Measurements from ENCODE around the gene FIP1L1.
"Not testable (repeated sequence)": the region's sequence is repeated elsewhere in the genome, so short reads cannot be mapped to it uniquely, and the experiment has no call there.

FIP1L1 gene, protein sequence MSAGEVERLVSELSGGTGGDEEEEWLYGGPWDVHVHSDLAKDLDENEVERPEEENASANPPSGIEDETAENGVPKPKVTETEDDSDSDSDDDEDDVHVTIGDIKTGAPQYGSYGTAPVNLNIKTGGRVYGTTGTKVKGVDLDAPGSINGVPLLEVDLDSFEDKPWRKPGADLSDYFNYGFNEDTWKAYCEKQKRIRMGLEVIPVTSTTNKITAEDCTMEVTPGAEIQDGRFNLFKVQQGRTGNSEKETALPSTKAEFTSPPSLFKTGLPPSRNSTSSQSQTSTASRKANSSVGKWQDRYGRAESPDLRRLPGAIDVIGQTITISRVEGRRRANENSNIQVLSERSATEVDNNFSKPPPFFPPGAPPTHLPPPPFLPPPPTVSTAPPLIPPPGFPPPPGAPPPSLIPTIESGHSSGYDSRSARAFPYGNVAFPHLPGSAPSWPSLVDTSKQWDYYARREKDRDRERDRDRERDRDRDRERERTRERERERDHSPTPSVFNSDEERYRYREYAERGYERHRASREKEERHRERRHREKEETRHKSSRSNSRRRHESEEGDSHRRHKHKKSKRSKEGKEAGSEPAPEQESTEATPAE

DNA sequence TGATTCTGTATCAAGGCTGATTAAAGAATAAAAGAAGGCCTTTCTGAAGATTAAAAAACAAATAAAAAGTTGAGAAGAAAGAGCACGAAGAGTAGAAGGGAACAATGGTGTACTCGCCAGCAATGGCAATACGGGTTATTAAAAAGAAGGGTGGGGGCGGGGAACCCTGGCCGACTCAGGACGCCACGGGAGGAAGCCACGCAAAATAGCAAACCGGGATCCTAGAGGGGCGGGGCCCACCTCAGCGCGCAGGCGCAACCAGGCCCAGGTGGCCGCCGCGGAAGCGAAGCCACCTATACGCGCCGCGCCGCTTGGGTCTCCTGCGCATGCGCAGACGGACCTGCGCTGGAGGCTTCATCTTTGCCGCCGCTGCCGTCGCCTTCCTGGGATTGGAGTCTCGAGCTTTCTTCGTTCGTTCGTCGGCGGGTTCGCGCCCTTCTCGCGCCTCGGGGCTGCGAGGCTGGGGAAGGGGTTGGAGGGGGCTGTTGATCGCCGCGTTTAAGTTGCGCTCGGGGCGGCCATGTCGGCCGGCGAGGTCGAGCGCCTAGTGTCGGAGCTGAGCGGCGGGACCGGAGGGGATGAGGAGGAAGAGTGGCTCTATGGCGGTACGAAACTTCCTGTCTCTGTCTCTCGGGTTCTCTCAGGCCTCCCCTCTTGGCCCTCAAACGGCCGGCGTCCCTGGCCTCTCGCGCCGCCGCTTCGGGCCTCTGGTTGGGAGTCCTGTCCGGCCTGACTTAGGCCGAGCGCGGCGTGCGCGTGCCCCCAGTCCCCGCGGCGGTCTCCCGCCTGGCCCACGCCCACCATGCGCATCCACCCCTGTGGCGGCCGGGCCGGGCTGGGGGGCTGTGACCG, at the start of gene FIP1L1:
FIP1L1 (plus strand) TSS at position 323 of the 852 bp plus-strand sequence; CDS start at position 521, 198 bp downstream.
- peak; percentile 87 for DNase-seq (ENCODE audit: low read depth)

DNA sequence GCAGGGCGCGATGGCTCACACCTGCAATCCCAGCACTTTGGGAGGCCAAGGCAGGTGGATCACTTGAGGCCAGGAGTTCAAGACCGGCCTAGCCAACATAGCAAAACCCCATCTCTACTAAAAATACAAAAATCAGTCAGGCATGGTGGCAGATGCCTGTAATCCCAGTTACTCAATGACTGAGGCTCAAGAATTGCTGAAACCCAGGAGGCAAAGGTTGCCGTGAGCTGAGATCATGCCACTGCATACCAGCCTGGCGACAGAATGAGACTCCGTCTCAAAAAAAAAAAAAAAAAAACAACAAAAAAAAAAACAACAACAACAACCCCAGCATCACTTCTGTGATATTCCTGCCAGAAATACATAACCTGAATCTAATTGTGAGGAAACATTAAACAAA, 42.5 kb upstream of the FIP1L1 start:
- not testable (repeated sequence) for DNase-seq (ENCODE audit: low read depth)

DNA sequence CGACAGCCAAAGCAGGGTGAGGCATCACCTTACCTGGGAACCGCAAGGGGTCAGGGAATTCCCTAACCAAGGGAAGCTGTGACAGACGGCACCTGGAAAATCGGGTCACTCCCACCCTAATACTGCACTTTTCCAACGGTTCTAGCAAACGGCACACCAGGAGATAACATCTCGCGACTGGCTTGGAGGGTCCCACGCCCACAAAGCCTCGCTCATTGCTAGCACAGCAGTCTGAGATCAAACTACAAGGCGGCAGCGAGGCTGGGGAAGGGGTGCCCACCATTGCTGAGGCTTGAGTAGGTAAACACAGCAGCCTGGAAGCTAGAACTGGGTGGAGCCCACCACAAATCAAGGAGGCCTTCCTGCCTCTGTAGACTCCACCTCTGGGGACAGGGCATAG, 37.3 kb upstream of the FIP1L1 start:
- DNase-seq (ENCODE audit: low read depth): not testable (repeated sequence)

DNA sequence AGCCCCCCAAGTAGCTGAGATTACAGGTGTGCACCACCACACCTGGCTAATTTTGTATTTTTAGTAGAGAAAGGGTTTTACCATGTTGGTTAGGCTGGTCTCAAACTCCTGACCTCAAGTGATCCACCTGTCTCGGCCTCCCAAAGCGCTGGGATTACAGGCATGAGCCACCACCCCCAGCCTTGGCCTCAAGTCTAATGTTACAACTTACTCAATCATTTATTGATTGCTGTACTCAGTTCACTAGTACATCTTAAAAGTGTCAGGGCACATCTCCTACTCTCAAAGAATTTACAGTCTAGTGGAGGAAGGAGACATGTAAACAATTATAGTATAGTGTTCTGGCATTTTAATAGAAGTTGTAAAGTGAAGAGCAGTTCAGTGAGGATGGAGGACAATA, 31.0 kb upstream of the FIP1L1 start:
- not testable (repeated sequence) for DNase-seq (ENCODE audit: low read depth)

DNA sequence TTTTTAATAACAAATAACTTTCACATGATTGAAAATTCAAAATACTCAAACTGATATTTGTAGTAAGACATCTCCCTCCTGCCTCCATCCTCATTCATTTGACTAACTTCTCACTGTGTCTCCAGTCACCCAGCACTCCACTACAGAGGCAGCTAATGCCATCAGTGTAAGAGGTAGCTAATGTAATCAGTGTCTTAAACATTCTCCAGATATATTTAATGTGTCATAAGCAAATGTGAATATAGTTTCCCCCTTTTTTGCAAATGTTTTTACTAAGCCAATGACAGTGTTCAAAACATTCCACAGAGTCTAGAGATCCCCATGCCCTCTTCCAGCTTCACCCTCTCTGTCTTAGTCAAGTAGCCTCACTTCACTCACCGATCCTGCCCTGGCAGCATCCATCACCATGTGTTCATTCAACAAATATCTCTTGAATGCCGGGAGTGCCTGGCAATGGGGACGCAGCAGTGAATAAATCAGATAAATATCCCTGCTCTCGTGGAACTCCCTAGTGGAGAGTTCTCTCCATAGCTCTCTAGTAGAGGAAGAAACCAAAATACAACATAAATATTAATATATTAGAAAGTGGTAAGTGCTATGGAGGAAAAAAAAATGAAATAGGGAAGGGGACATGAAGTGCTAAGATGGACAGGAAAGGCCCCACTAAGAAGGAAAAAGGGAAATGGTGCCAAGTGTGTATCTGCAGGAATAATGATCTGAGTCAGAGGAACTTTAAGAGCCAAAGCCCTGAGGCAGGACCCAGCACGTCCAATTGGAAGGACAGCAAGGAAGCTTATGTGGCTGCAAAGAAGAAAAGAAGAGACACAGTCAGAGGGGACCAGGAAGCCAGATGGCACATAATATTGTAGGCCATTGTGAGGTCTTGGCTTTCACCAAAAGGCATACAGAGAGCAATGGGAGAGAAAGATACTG, 30.3 kb upstream of the FIP1L1 start:
- peak; percentile 28 for DNase-seq (ENCODE audit: low read depth)

DNA sequence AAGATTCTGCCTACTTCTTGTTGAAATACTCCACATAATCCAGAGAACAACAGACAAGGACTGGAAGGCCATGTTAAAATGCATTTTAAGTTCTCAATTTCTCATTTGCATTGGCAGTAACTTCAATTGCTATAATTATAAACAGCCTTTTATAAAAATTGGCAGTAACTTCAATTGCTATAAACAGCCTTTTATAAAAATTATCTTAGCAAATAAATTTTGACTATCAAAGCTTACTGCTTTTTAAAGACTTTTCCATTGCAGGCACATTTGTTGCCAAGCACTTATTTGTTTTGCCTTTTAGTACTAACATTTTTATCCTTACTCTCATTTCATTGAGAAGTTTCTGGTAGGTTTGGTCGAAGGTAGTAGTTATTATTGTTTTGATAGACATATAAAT, 29.4 kb upstream of the FIP1L1 start:
- no peak for DNase-seq (ENCODE audit: low read depth)

DNA sequence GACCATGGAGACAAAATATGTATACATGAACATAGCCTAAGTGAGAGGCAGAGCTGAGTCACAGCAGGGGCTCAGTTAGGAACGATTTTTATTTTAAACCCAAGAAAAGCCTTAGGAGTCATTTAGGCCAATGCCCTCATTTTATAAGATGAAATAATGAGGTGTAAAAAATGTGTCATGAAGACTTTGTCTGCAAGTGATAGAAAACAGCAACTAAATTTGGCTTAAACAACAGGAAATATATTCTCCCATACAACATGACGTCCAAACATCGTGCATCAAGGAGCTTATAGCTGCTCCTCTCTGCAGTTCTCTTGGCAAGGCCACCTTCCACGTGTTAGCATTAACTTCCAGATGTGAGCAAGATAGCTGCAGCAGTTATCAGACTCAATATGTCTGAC, 28.4 kb upstream of the FIP1L1 start:
- DNase-seq (ENCODE audit: low read depth): no peak

DNA sequence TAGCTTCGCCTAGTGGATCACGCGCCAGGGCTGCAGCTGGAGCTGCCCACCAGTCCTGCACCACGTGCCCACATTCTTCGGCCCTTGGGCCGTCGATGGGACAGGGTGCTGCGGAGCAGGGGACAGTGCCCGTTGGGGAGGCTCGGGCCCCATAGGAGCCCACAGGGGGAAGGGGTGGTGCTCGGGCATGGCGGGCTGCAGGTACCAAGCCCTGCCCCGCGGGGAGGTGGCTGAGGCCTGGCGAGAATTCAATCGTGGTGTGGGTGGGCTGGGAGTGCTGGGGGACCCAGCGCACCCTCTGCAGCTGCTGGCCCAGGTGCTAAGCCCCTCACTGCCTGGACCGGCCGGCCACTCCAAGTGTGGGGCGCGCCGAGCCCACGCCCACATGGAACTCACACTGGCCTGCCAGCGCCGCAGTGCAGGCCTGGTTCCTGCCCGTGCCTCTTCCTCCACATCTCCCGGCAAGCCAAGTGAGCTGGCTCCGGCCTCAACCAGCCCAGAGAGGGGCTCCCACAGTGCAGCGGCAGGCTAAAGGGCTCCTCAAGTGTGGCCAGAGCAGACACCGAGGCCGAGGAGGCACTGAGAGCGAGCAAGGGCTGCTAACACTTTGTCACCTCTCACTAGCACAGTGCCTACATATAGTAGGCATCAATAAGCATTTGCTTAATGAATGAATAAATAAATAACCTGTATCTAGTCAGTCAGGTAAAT, 23.3 kb upstream of the FIP1L1 start:
- no peak for DNase-seq (ENCODE audit: low read depth)

DNA sequence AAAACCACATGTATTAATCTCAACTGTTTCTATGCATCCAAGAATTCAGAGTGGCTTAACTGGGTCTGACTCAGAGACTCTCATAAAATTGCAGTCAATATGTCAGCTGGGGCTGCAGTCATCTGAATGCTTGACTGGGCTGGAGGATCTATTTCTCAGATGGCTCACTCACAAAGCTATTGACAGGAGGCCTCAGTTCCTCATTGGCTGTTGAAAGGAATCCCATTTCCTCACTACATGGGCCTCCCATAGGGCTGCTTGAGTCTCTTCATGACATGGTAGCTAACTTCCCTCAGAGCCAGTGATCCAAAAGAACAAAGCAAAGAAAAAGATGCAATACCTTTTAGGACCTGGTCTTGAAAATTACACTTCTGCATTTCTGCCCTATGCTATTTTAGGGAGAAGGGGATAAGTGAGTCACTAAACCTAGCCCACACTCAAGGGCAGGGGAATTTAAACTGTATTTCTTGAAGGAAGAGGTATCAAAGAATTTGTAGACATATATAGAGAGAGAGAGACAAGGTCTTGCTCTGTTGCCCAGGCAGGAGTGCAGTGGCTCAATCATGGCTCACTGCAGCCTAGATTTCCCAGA, 21.4 kb upstream of the FIP1L1 start:
- DNase-seq (ENCODE audit: low read depth): peak; percentile 26

DNA sequence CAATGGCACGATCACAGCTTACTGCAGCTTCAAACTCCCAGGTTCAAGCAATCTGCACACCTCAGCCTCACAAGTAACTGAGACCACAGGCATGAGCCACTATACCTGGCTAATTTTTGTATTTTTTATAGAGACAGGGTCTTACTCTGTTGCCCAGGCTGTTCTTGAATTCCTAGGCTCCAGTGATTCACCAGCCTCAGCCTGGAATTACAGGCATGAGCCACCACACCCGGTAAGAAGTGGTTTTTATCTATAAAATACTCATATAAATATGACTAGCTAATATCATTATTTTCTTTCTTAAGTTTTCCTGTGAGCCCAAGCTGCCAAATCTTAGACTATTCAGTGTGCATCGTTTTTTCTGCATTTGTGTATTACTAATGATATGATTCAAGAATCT, 16.0 kb upstream of the FIP1L1 start:
- DNase-seq (ENCODE audit: low read depth): peak; percentile 56

DNA sequence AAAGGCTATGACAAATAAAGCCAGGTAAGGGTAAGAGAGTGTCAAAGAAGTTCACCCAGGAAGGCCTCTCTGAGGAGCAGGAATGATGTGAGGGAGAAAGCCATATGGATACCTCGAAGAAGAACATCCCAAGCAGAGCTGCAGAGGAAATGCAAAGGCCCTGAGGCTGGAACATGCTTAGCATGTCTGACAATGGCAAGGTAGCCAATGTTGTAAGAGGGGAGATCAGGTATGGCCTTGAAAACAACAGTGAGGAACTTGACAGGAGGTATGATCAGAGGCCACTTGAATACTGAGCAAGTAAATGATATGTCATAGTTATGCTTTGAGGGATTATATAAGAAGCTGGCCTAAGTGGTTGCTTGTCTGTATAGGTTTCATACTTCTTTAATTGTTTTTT, 15.3 kb upstream of the FIP1L1 start:
- DNase-seq (ENCODE audit: low read depth): no peak

DNA sequence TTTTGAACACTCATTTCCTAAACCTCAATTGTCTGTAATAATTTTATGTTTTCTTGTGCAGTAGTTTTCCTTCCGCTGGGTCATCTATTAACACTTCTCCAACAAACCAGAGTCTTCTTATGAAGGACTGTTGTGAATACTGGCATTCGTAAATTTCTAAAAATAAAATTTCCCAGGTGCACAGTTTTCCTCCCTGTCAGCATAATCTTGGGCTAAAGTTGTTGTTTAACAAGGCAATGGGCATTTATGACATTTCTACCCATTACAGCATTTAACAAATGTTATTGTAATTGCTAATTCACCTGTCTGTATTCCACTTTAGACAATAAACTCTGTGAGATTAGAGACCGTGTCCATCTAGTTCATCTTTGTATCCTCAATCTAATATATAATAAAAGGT, 12.8 kb upstream of the FIP1L1 start:
- no peak for DNase-seq (ENCODE audit: low read depth)

DNA sequence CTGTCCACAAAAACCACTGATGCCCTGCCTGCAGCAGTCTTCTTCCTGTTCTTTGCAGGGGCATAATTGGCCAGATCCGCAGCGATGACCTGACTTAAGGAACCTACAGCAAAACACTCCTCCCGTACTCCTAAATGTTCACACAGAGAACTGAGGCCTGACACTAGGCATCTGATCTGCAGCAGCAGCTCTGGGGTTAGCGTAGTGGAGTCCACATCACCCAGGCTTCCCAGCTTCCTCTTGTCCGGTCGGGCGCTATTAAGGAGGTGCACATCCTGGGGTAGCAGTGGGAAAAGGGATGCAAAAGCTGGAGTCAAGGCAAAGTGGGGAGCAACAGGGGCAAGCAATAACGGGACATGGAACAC, 12.3 kb upstream of the FIP1L1 start:
- peak; percentile 32 for DNase-seq (ENCODE audit: low read depth)

DNA sequence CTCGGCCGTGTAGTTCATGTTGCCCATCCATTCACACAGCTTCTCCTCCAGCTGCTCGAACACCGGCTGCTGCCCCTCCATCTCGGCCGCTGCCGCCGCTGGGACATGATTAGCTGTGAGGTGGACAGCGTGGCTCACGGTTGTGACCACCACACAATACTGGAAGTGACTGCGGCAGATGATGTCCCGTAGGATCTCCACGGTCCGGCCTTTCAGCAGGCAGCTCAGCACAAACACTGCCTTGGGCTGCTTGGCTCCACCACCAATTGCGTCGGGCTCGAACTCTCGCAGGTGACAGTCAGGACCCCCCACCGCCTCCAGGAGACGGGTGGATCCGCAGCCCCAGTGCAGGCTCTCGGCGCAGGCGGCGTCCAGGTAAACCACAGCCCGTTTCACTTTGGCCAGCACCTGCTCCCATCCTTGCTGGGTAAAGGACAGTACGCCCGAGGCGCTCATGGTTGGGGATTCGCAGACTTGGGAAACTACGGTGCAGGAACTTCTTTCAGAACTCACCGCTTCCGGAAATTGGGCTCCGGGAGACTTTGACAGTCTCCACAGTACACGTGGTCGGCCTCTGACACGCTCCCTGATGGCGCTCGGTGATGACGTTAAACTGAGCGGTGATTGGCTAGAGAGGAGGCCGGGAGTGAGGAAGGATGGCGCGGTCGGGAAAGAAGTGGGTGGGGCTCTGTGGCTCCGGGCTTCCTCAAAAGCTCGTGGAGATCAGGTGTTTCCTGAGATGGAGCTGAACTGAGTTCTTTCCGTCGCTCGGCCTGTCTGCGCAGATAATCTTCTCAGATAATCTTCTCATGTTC, 11.7 kb upstream of the FIP1L1 start, which contains the start of gene SCFD2:
SCFD2 (minus strand) TSS at position 576 of the 815 bp plus-strand sequence.
- DNase-seq (ENCODE audit: low read depth): peak; percentile 97

DNA sequence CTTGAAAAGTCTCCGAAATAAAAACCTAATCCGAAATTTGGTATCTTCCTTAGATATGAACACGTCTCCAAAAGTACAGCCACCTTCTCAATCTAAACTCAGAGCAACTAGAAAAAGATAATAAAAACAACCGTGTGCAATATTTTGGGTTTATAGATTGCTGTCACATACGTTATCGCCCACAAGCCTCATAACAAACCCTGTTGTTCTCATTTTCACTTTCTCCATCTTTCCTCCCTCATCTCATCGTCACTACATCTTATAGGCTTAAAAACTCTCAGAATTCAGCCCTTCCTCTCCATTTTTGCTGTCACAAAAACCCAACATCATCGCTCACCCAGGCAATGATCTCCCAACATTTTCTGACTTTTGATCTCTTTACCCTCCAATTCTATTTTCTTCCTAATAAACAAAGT, 11.1 kb upstream of the FIP1L1 start:
- DNase-seq (ENCODE audit: low read depth): no peak

DNA sequence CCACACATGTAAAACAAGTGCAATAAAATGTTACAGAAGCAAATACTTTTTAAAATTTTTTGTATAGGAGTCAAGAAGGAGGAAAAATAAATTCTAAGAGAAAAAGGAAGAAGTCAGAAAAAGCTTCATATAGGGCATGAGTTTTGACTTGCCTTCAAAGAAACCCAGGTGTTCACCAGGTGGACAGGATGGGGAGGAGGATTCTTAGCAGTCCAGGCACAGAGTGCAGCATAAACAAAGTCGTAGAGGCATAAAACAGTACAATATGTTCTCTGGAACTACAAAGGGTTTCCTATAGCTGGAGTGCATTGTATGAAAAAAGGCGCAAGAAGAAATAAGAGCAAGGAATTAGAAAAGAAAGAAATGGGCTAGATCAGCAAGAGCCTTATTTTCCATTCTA, 9.7 kb upstream of the FIP1L1 start:
- DNase-seq (ENCODE audit: low read depth): no peak

DNA sequence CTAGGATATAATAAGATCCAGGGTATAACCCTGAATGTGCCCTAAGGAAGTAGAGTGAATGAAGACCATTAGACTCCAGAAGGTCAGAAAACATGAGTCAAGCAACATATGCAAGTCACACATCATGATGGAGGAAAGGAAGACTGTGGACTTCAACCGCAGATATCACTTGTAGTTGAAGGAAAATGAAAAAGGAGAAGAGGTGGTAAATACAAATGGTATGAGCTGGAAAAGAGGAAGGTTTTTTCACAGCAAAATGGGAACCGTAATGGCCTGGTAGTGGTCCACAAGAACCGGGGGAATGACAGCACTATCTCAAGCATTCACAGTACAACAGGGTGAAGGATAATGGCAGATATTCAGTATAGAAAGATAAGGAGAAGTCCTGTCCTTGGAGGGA, 6.4 kb upstream of the FIP1L1 start:
- DNase-seq (ENCODE audit: low read depth): no peak

DNA sequence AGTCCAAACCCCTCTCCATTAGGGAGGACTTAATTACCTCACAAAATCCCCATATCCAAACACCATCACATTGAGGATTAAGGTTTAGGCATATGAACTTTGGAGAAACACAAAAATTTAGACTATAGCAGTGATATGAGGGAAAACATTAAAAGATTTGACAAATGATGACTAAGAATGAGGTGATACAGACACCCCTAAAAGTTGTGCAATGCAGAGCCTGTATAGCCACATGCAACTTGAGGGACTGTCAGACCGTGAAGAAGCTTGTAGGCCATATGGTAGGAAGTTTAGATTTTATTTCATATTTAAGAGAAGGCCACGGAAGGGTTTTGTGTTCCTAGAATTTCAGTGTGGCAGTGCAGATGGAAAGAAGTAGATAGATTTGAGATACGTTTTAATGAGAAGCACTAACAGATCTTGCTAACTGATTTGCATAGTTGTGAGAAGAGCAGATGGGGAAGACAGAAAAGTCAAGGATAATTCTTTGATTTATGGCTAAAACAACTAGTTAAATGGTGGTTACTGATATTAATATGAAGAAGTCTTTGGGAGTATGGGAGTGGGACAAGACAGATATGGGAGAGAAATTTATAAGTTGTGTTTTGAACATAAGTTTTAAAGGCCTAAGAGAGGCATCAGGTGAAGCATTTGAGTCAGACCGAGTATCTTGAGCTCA, 5.5 kb upstream of the FIP1L1 start:
- no peak for DNase-seq (ENCODE audit: low read depth)

DNA sequence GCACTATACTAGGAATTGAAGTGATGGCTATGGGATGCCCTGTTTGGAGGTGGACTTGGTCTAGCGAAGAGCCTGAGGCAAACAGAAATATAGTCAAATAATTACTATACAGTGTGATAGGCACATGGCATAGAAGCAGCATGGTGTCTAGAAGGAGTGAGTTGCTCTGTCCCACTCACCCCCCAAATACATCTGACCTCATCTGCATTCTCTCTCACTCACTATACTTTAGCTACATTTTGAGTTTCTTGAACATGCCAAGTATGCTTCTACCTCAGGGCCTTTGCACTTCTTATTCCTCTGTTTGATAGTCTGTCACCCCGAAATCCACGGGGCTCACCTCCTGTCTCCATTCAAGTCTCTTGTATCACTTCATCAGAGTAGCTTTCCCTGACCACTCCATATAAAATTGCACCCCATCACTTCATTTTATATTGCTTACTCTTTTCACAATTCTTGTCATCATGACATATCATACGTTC, 2.6 kb upstream of the FIP1L1 start:
- no peak for DNase-seq (ENCODE audit: low read depth)

Measured in iris pigment epithelial cell (primary cell).